ENCODE data around the gene TMEM59L.
A peak's percentile ranks its signal among the peaks of the same experiment; 100 is the strongest.
"Not testable (repeated sequence)": the region's sequence is repeated elsewhere in the genome, so short reads cannot be mapped to it uniquely, and the experiment has no call there.

TMEM59L gene

DNA sequence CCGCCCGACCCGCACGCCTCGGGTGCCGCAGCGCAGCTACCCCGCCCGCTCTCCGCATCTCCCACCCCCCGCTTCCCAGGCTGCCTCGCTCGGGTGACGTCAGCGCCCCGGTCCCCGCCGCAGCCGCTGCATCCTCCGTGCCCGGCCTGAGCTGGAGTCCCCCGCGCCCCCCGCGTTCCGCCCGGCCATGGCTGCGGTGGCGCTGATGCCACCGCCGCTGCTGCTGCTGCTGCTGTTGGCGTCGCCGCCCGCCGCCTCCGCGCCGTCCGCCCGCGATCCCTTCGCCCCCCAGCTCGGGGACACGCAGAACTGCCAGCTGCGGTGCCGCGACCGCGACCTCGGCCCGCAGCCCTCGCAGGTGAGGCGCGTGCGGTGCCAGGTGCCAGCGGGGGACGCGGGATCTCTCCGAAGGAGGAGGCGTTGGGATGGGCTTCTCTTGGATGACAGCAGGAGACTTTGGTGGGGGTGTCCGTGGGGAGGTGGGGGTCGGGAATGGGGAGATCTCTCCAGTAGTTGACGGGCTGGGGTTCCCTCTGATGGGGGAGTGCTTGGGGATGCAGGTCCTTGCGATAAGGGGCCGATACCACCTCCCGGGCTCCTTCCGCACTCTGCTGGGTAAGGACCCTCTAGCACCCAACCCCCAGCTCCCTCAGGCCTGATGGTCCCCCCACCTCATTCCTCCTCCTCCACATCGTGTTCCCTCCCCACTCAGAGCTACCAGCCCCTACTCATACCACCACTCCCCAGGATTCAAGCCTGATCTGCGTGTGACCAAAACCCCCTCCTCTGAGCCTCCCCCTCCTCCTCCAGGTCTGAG is at the start of gene TMEM59L:
Gene TMEM59L, plus strand, starts transcription at position 99 of the 817 bp plus-strand sequence. Its CDS starts 89 bp downstream, at position 188.
- peak in 1 of 2 donors; percentile 22 for DNase-seq (ENCODE audit: low read depth in 2 of 2)

GRCh38 chr19:18566953-18567352 is 45.7 kb upstream of the TMEM59L start:
- no peak for DNase-seq (ENCODE audit: low read depth in 2 of 2)

- no peak for DNase-seq (ENCODE audit: low read depth in 2 of 2)
These were observed 44.3 kb upstream of the TMEM59L start for GRCh38 chr19:18568367-18568766.

DNA sequence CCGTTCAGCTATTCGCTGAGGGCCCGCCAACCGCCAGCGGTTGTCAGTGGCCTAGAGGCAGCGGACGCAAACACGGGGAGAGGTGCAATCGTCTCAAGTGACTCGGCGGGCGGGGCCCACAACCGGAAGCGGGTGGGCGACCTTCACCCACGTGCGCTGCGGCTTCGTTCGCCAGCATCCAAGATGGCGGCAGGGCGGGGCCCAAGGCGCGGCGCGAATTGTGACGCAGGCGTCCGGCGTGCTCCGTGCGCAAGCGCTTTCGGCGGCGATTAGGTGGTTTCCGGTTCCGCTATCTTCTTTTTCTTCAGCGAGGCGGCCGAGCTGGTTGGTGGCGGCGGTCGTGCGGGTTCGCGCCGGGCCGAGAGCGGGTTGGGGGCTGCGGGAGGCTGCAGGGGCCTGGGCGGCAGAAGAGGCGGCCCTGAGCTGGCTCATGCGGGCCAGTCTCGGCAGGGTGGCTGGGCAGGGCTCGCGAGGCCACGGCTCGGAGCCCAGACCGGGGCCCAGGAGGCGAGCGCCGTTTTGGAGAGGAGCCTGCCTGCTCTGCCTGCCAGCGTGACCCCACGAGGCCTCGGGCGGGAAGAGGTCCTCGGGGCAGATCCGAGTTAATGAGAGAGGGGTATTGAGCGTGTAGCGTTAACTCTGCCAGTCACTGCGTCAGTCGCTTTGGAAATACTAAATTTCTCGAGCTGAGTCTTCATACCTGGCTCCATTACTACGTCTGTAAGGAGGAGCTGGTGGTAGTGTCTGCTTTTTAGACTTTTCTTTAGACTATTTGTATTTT is 40.9 kb upstream of the TMEM59L start, which contains the start of gene UBA52:
Gene UBA52, plus strand, starts transcription at position 294 of the 781 bp plus-strand sequence. CDS start 1,444 bp downstream, outside the sequence.
- peak; percentile 99 for DNase-seq (ENCODE audit: low read depth in 2 of 2)

GRCh38 chr19:18574691-18575291 is 37.9 kb upstream of the TMEM59L start:
- DNase-seq (ENCODE audit: low read depth in 2 of 2), result no peak

DNA sequence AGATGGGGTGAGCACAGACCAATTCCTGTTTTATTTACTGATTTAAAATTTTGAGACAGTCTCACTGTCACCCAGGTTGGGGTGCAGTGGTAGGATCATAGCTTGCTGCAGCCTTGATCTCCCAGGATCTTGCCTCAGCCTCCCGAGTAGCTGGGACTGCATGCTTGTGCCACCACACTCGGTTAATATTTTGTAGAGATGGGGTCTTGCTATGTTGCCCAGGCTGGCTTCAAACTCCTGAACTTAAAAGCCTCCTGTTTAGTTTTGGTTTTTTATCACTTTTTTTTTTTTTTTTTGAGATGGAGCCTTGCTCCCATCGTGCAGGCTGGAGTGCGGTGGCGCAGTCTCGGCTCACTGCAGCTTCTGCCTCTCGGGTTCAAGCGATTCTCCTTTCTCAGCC is 36.3 kb upstream of the TMEM59L start:
- no peak for DNase-seq (ENCODE audit: low read depth in 2 of 2)

GRCh38 chr19:18577365-18577914 is 35.2 kb upstream of the TMEM59L start:
- no peak for DNase-seq (ENCODE audit: low read depth in 2 of 2)

GRCh38 chr19:18580311-18580710 is 32.4 kb upstream of the TMEM59L start:
- no peak for DNase-seq (ENCODE audit: low read depth in 2 of 2)

GRCh38 chr19:18586306-18586705 is 26.4 kb upstream of the TMEM59L start:
- DNase-seq (ENCODE audit: low read depth in 2 of 2), result no peak

GRCh38 chr19:18587561-18587960 is 25.1 kb upstream of the TMEM59L start:
- DNase-seq (ENCODE audit: low read depth in 2 of 2), result no peak

- DNase-seq (ENCODE audit: low read depth in 2 of 2), result no peak
These were observed 24.6 kb upstream of the TMEM59L start for GRCh38 chr19:18587962-18588610.

GRCh38 chr19:18588611-18589379 is 23.9 kb upstream of the TMEM59L start, which contains the start of gene REX1BD:
Gene REX1BD, plus strand, starts transcription at chr19:18588798. Its CDS starts 4 bp downstream, at chr19:18588802.
- peak; percentile 66 to 79 for DNase-seq (ENCODE audit: low read depth in 2 of 2)

- peak; percentile 34 to 43 for DNase-seq (ENCODE audit: low read depth in 2 of 2)
These were observed 23.0 kb upstream of the TMEM59L start for GRCh38 chr19:18589380-18590272.

DNA sequence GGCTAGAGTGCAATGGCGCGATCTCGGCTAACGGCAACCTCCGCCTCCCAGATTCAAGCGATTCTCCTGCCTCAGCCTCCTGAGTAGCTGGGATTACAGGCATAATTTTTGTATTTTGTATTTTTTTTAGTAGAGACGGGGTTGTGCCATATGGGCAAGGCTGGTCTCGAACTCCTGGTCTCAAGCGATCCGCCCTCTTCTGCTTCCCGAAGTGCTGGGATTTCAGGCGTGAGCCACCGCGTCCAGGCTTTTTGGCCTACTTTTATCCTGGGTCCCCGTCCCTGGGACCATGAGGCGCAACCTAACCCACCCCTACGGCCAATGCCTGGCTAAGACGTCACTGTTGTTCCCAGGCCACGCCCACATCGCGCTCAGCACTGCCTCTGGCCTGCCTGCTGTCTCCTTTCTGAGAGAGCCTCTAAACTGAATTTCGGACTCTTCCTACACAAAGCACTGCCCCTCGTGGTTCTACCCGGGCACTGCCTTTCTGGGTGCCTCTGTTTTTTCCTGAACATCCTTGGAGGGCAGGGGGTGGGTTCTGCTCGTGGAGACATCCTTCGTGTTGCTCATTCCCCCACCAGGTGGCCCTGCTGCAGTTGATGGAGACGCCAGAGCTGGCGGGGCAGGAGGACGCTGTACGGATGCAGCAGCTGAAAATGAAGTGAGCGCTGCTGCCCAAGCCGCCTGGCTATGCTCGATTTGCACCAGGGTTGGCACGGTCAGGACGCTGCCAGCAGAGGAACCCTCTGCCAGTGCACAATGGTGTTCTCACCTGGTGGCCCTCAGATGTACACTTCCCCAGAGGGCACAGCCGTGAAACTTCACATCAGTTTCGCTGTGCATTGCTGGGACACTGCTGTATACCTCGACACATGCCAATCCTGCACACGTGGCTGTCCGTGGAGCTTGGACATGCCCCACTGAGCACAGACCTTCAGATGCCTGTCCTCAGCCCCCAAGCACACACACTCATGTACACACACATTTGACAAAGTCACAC is 22.1 kb upstream of the TMEM59L start:
- no peak for DNase-seq (ENCODE audit: low read depth in 2 of 2)

- no peak for DNase-seq (ENCODE audit: low read depth in 2 of 2)
These were observed 20.8 kb upstream of the TMEM59L start for GRCh38 chr19:18591735-18592385.

DNA sequence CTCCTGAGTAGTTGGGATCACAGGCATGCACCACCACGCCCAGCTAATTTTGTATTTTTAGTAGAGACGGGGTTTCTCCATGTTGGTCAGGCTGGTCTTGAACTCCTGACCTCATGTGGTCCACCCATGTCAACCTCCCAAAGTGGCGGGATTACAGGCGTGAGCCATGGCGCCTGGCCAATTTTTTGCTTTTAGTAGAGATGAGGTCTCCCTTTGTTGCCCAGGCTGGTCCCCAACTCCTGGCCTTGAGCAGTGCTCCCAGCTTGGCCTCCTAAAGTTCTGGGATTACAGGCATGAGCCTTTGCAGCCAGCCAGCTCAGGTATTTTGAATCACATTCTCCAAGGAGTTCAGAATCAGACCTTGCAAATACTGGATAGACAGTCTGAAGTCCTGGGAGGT is 19.9 kb upstream of the TMEM59L start:
- DNase-seq (ENCODE audit: low read depth in 2 of 2), result not testable (repeated sequence)

DNA sequence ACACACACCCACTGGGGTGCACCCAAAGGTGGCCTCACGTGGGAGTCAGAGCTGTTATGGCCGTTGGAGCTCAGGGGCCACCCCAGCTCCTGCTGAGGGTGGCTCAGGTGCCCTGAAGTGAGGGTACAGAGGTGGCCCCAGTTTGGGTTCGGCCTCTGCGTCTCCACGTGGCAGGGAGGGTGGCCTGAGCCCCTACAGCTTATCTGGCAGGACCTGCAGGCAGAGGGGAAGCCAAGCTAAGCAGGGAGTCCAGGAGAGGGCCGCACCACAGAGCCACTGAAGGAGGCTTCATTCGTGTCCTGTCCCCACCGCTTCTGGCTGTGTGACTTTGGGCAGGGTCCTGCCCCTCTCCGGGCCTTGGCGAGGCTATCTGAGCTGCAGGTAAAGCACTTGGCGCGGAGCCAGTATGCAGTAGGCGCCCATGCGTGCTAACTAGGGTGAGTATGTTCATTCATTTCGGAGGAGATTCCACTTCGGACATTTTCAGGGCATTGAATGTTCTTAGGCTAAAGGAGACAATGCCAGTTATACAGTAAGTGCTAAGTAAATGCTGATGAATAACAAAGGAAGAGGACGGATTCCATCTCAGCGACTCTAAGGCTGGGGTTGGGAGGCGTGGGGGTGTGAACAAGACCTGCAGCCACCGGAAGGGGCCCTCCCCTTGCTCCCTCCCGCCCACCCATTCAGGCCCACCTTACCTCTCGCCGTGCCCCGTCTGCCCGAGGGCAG is 19.1 kb upstream of the TMEM59L start:
- no peak for DNase-seq (ENCODE audit: low read depth in 2 of 2)
